Uterus (tissue), 2 donors: ENCODE measurements around the gene MCTP1.

Experiments used
- POLR2A ChIP-seq, 2 donors: fragments of 450-650 bp; IDR thresholded peaks; one replicate each; pipeline ENCODE4 v1.6.1; 2016; ENCODE audit warnings: antibody characterized with exemption in 2 of 2, mild to moderate bottlenecking in 1 of 2, moderate library complexity in 1 of 2
- TF ChIP-seq, protein P1 (sequence below), 4 experiments: fragments of 200-600 bp in 2 of 4; fragments of 450-650 bp in 2 of 4; sonication (generic) in 2 of 4; IDR thresholded peaks; one replicate each; pipeline ENCODE4 v1.5.1; 2016 to 2019; ENCODE audit warnings: antibody characterized with exemption in 4 of 4, mild to moderate bottlenecking in 2 of 4, moderate library complexity in 1 of 4

DNA sequence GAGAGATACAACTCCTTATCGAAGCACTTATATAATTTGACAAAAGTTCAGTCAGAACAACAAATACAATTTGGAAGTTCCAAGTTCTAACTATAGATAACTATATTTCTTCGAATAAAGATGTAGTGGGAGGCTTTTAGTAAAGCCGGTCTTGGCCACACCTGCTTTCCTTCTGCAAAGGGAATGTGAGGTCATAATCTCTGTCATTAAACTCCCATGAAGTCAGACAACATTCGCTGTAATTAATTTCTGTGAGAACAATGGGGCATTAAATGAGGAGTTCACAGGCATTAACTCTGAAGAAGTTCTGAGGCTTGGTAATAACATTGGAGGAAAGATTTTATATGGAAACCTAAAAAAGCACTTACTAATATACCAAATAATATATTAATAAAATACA lies 67.5 kb downstream of the MCTP1 start:
- TF ChIP-seq, protein P1, sequence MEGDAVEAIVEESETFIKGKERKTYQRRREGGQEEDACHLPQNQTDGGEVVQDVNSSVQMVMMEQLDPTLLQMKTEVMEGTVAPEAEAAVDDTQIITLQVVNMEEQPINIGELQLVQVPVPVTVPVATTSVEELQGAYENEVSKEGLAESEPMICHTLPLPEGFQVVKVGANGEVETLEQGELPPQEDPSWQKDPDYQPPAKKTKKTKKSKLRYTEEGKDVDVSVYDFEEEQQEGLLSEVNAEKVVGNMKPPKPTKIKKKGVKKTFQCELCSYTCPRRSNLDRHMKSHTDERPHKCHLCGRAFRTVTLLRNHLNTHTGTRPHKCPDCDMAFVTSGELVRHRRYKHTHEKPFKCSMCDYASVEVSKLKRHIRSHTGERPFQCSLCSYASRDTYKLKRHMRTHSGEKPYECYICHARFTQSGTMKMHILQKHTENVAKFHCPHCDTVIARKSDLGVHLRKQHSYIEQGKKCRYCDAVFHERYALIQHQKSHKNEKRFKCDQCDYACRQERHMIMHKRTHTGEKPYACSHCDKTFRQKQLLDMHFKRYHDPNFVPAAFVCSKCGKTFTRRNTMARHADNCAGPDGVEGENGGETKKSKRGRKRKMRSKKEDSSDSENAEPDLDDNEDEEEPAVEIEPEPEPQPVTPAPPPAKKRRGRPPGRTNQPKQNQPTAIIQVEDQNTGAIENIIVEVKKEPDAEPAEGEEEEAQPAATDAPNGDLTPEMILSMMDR (IDR thresholded peaks at IDR 0.05): no peak
- TF ChIP-seq POLR2A (IDR thresholded peaks at IDR 0.05): no peak
